ENCODE data around the gene CCDC81. TPM values are rescaled to one million over a fixed set of nuclear protein-coding genes. Genes with fewer than 3 reads are reported as not detected.
"Not testable (repeated sequence)": the region's sequence is repeated elsewhere in the genome, so short reads cannot be mapped to it uniquely, and the experiment has no call there.

Gene CCDC81
- polyA plus RNA-seq, 4 donors: 0.13 to 0.41 (median 0.22) TPM; not detected in 1

- 94 to 97% (median 95%) methylated on average over 29 to 38 of the region's 38 CpGs for WGBS, 3 donors
- not testable (repeated sequence) for H3K4me1 ChIP-seq (ENCODE audit: control insufficient read depth in 3 of 3, insufficient read depth in 2 of 3, low read depth in 1 of 3, low read length in 2 of 3); DNase-seq; H3K36me3 ChIP-seq (ENCODE audit: control insufficient read depth in 3 of 3, insufficient read depth in 2 of 3, low read depth in 1 of 3, low read length in 3 of 3); H3K4me3 ChIP-seq (ENCODE audit: low read depth in 1 of 3, low read length in 3 of 3); FAIRE-seq; H3K9me3 ChIP-seq (ENCODE audit: control insufficient read depth in 2 of 2, insufficient read depth in 1 of 2, low read depth in 1 of 2, low read length in 1 of 2); H3K27ac ChIP-seq (ENCODE audit: low read depth in 1 of 3, low read length in 2 of 3); H3K27me3 ChIP-seq (ENCODE audit: control insufficient read depth in 3 of 3, insufficient read depth in 3 of 3, low read length in 3 of 3)
Observed at GRCh38 chr11:86433361-86434095, 58.8 kb downstream of the CCDC81 start.

GRCh38 chr11:86435711-86436110, 61.0 kb downstream of the CCDC81 start:
- no peak for DNase-seq
- Histone ChIP-seq H3K9me3 (ENCODE audit: control insufficient read depth in 2 of 2, insufficient read depth in 1 of 2, low read depth in 1 of 2, low read length in 1 of 2) (peaks cover 0 to 9% of the 10 kb centered on the region in 2 donors), H3K36me3 (ENCODE audit: control insufficient read depth in 3 of 3, insufficient read depth in 2 of 3, low read depth in 1 of 3, low read length in 3 of 3) (peaks cover 0 to 2% (median 0%) of the 10 kb centered on the region in 3 donors), H3K4me3 (ENCODE audit: low read depth in 1 of 3, low read length in 3 of 3) (no peak overlapping the region), H3K4me1 (ENCODE audit: control insufficient read depth in 3 of 3, insufficient read depth in 2 of 3, low read depth in 1 of 3, low read length in 2 of 3) (no peaks in the 10 kb centered on the region), H3K27ac (ENCODE audit: low read depth in 1 of 3, low read length in 2 of 3) (no peak overlapping the region), H3K27me3 (ENCODE audit: control insufficient read depth in 3 of 3, insufficient read depth in 3 of 3, low read length in 3 of 3) (no peaks in the 10 kb centered on the region)
- FAIRE-seq: no peak
- 94 to 100% (median 95%) methylated on average over 2 of the region's 2 CpGs for WGBS, 3 donors

- no peaks in the 10 kb centered on the region for H3K27me3 ChIP-seq (ENCODE audit: control insufficient read depth in 3 of 3, insufficient read depth in 3 of 3, low read length in 3 of 3)
- H3K4me3 ChIP-seq (ENCODE audit: low read depth in 1 of 3, low read length in 3 of 3): no peak overlapping the region
- no peak for FAIRE-seq
- peaks cover 0 to 10% (median 0%) of the 10 kb centered on the region in 3 donors for H3K36me3 ChIP-seq (ENCODE audit: control insufficient read depth in 3 of 3, insufficient read depth in 2 of 3, low read depth in 1 of 3, low read length in 3 of 3)
- no peak for DNase-seq
- H3K4me1 ChIP-seq (ENCODE audit: control insufficient read depth in 3 of 3, insufficient read depth in 2 of 3, low read depth in 1 of 3, low read length in 2 of 3): no peaks in the 10 kb centered on the region
- WGBS, 3 donors: 96 to 98% (median 97%) methylated on average over 1 of the region's 1 CpG
- no peak overlapping the region for H3K27ac ChIP-seq (ENCODE audit: low read depth in 1 of 3, low read length in 2 of 3)
- no peaks in the 10 kb centered on the region for H3K9me3 ChIP-seq (ENCODE audit: control insufficient read depth in 2 of 2, insufficient read depth in 1 of 2, low read depth in 1 of 2, low read length in 1 of 2)
Observed at GRCh38 chr11:86438685-86439084, 64.0 kb downstream of the CCDC81 start.

- 70 to 100% (median 88%) methylated on average over 3 of the region's 3 CpGs for WGBS, 3 donors
- Histone ChIP-seq H3K9me3 (ENCODE audit: control insufficient read depth in 2 of 2, insufficient read depth in 1 of 2, low read depth in 1 of 2, low read length in 1 of 2) (no peaks in the 10 kb centered on the region), H3K27ac (ENCODE audit: low read depth in 1 of 3, low read length in 2 of 3) (no peak overlapping the region), H3K4me1 (ENCODE audit: control insufficient read depth in 3 of 3, insufficient read depth in 2 of 3, low read depth in 1 of 3, low read length in 2 of 3) (no peaks in the 10 kb centered on the region), H3K27me3 (ENCODE audit: control insufficient read depth in 3 of 3, insufficient read depth in 3 of 3, low read length in 3 of 3) (no peaks in the 10 kb centered on the region), H3K4me3 (ENCODE audit: low read depth in 1 of 3, low read length in 3 of 3) (no peak overlapping the region), H3K36me3 (ENCODE audit: control insufficient read depth in 3 of 3, insufficient read depth in 2 of 3, low read depth in 1 of 3, low read length in 3 of 3) (peaks cover 0 to 13% (median 0%) of the 10 kb centered on the region in 3 donors)
- FAIRE-seq (no peak), DNase-seq (no peak)
Observed at GRCh38 chr11:86440305-86440716, 65.6 kb downstream of the CCDC81 start.

- H3K27me3 ChIP-seq (ENCODE audit: control insufficient read depth in 3 of 3, insufficient read depth in 3 of 3, low read length in 3 of 3): no peaks in the 10 kb centered on the region
- no peak overlapping the region for H3K27ac ChIP-seq (ENCODE audit: low read depth in 1 of 3, low read length in 2 of 3)
- H3K4me3 ChIP-seq (ENCODE audit: low read depth in 1 of 3, low read length in 3 of 3): no peak overlapping the region
- H3K9me3 ChIP-seq (ENCODE audit: control insufficient read depth in 2 of 2, insufficient read depth in 1 of 2, low read depth in 1 of 2, low read length in 1 of 2): no peaks in the 10 kb centered on the region
- DNase-seq: no peak
- 76 to 97% (median 91%) methylated on average over 2 of the region's 2 CpGs for WGBS, 3 donors
- no peaks in the 10 kb centered on the region for H3K4me1 ChIP-seq (ENCODE audit: control insufficient read depth in 3 of 3, insufficient read depth in 2 of 3, low read depth in 1 of 3, low read length in 2 of 3)
- no peak for FAIRE-seq
- peaks cover 0 to 15% (median 0%) of the 10 kb centered on the region in 3 donors for H3K36me3 ChIP-seq (ENCODE audit: control insufficient read depth in 3 of 3, insufficient read depth in 2 of 3, low read depth in 1 of 3, low read length in 3 of 3)
Observed at GRCh38 chr11:86440843-86441242, 66.2 kb downstream of the CCDC81 start.

GRCh38 chr11:86442420-86442819, 67.7 kb downstream of the CCDC81 start:
- Histone ChIP-seq H3K27me3 (ENCODE audit: control insufficient read depth in 3 of 3, insufficient read depth in 3 of 3, low read length in 3 of 3) (no peaks in the 10 kb centered on the region), H3K36me3 (ENCODE audit: control insufficient read depth in 3 of 3, insufficient read depth in 2 of 3, low read depth in 1 of 3, low read length in 3 of 3) (peaks cover 0 to 29% (median 0%) of the 10 kb centered on the region in 3 donors), H3K4me3 (ENCODE audit: low read depth in 1 of 3, low read length in 3 of 3) (no peak overlapping the region), H3K4me1 (ENCODE audit: control insufficient read depth in 3 of 3, insufficient read depth in 2 of 3, low read depth in 1 of 3, low read length in 2 of 3) (no peaks in the 10 kb centered on the region), H3K9me3 (ENCODE audit: control insufficient read depth in 2 of 2, insufficient read depth in 1 of 2, low read depth in 1 of 2, low read length in 1 of 2) (no peaks in the 10 kb centered on the region), H3K27ac (ENCODE audit: low read depth in 1 of 3, low read length in 2 of 3) (no peak overlapping the region)
- FAIRE-seq: no peak
- no peak for DNase-seq
- whole genome bisulfite sequencing, 3 donors: 79 to 97% (median 92%) methylated on average over 2 of the region's 2 CpGs

GRCh38 chr11:86442827-86443226, 68.1 kb downstream of the CCDC81 start:
- H3K27me3 ChIP-seq (ENCODE audit: control insufficient read depth in 3 of 3, insufficient read depth in 3 of 3, low read length in 3 of 3): no peaks in the 10 kb centered on the region
- no peak overlapping the region for H3K27ac ChIP-seq (ENCODE audit: low read depth in 1 of 3, low read length in 2 of 3)
- peaks cover 0 to 29% (median 0%) of the 10 kb centered on the region in 3 donors for H3K36me3 ChIP-seq (ENCODE audit: control insufficient read depth in 3 of 3, insufficient read depth in 2 of 3, low read depth in 1 of 3, low read length in 3 of 3)
- H3K4me3 ChIP-seq (ENCODE audit: low read depth in 1 of 3, low read length in 3 of 3): no peak overlapping the region
- DNase-seq (no peak), FAIRE-seq (no peak)
- H3K9me3 ChIP-seq (ENCODE audit: control insufficient read depth in 2 of 2, insufficient read depth in 1 of 2, low read depth in 1 of 2, low read length in 1 of 2): no peaks in the 10 kb centered on the region
- 76 to 91% (median 87%) methylated on average over 5 of the region's 5 CpGs for WGBS, 3 donors
- no peaks in the 10 kb centered on the region for H3K4me1 ChIP-seq (ENCODE audit: control insufficient read depth in 3 of 3, insufficient read depth in 2 of 3, low read depth in 1 of 3, low read length in 2 of 3)

GRCh38 chr11:86443415-86443814, 68.7 kb downstream of the CCDC81 start:
- Histone ChIP-seq H3K36me3 (ENCODE audit: control insufficient read depth in 3 of 3, insufficient read depth in 2 of 3, low read depth in 1 of 3, low read length in 3 of 3) (peaks cover 0 to 31% (median 0%) of the 10 kb centered on the region in 3 donors), H3K27ac (ENCODE audit: low read depth in 1 of 3, low read length in 2 of 3) (no peak overlapping the region), H3K4me3 (ENCODE audit: low read depth in 1 of 3, low read length in 3 of 3) (no peak overlapping the region), H3K27me3 (ENCODE audit: control insufficient read depth in 3 of 3, insufficient read depth in 3 of 3, low read length in 3 of 3) (no peaks in the 10 kb centered on the region), H3K9me3 (ENCODE audit: control insufficient read depth in 2 of 2, insufficient read depth in 1 of 2, low read depth in 1 of 2, low read length in 1 of 2) (no peaks in the 10 kb centered on the region), H3K4me1 (ENCODE audit: control insufficient read depth in 3 of 3, insufficient read depth in 2 of 3, low read depth in 1 of 3, low read length in 2 of 3) (no peaks in the 10 kb centered on the region)
- 0% methylated on average over 1 of the region's 1 CpG for WGBS, 3 donors
- FAIRE-seq (no peak), DNase-seq (no peak)

- H3K27ac ChIP-seq (ENCODE audit: low read depth in 1 of 3, low read length in 2 of 3): no peak overlapping the region
- no peaks in the 10 kb centered on the region for H3K27me3 ChIP-seq (ENCODE audit: control insufficient read depth in 3 of 3, insufficient read depth in 3 of 3, low read length in 3 of 3)
- H3K9me3 ChIP-seq (ENCODE audit: control insufficient read depth in 2 of 2, insufficient read depth in 1 of 2, low read depth in 1 of 2, low read length in 1 of 2): no peaks in the 10 kb centered on the region
- H3K4me1 ChIP-seq (ENCODE audit: control insufficient read depth in 3 of 3, insufficient read depth in 2 of 3, low read depth in 1 of 3, low read length in 2 of 3): no peaks in the 10 kb centered on the region
- peaks cover 0 to 31% (median 0%) of the 10 kb centered on the region in 3 donors for H3K36me3 ChIP-seq (ENCODE audit: control insufficient read depth in 3 of 3, insufficient read depth in 2 of 3, low read depth in 1 of 3, low read length in 3 of 3)
- no peak overlapping the region for H3K4me3 ChIP-seq (ENCODE audit: low read depth in 1 of 3, low read length in 3 of 3)
- FAIRE-seq (no peak), DNase-seq (no peak)
- WGBS, 3 donors: 94 to 100% (median 100%) methylated on average over 1 of the region's 1 CpG
Observed at GRCh38 chr11:86444981-86445380, 70.3 kb downstream of the CCDC81 start.

All from small intestine (tissue), 7 donors.